ENCODE measurements around the gene BICDL2. TPM values are rescaled to one million over a fixed set of nuclear protein-coding genes. Genes with fewer than 3 reads are reported as not detected.
A peak's percentile ranks its signal among the peaks of the same experiment; 100 is the strongest.

Gene BICDL2
- total and polyA plus RNA-seq, 9 of the 15 experiments (the other 6 are each of a cell fraction or from before 2014, with no cell fraction given), result 0.09 to 0.28 (median 0.09) TPM; not detected in 6

- peak; percentile 46 to 73 (median 59) for DNase-seq (ENCODE audit: extremely low read depth in 1 of 4, low spot score in 3 of 4)
- FAIRE-seq, result no peak
- Histone ChIP-seq H2AFZ (ENCODE audit: low read depth, low read length) (peak overlapping the region; percentile 73), H3K27me3 (ENCODE audit: control insufficient read depth in 2 of 2, insufficient read depth in 2 of 2, low read length in 2 of 2) (no peaks in the 10 kb centered on the region), H3K9me1 (ENCODE audit: control insufficient read depth, insufficient read depth, low read length) (no peaks in the 10 kb centered on the region), H3K9me3 (replicated peaks; ENCODE audit: control insufficient read depth, insufficient read depth, low read depth, low read length) (no peaks in the 10 kb centered on the region), H3K4me3 (peak overlapping the region; percentile 8; the same call in 1 of the 2 replicates), H3K36me3 (ENCODE audit: control insufficient read depth, insufficient read depth, low read length) (peaks cover 3% of the 10 kb centered on the region; the same call in 2 of the 3 replicates), H3K79me2 (ENCODE audit: control insufficient read depth, insufficient read depth, low read length) (peaks cover 22% of the 10 kb centered on the region), H4K20me1 (replicated peaks; ENCODE audit: control insufficient read depth, insufficient read depth, low read length) (no peaks in the 10 kb centered on the region), H3K9ac (ENCODE audit: insufficient read depth in 1 of 2, low read depth in 2 of 2, low read length in 2 of 2) (peak overlapping the region; percentile 78 to 90), H3K4me1 (replicated peaks in 1 of 2; ENCODE audit: control insufficient read depth in 2 of 2, insufficient read depth in 2 of 2, low read length in 2 of 2) (peaks cover 36 to 73% of the 10 kb centered on the region in 2 experiments), H3K27ac (ENCODE audit: extremely low read depth, low read depth, low read length) (peak overlapping the region; percentile 90), H3K4me2 (ENCODE audit: insufficient read depth, low read length) (peak overlapping the region; percentile 90)
- BruUV-seq (replicated peaks), result no TSS peak
- in situ Hi-C loops (cut with MboI), result no loop called here
- POLR2A ChIA-PET, result interaction anchor here (0.6 to 3.2 kb wide), 10 partner anchors 11 to 853 kb away, joined by 3 to 29 read pairs (median 3); partner anchors contain the start of gene TNFRSF12A
- intact Hi-C loops (cut with micrococcal nuclease), result loop anchor here (1.0 kb wide), 1 partner anchor 12 kb away; the partner anchor contains the start of gene TNFRSF12A
- CTCF ChIA-PET (ENCODE audit: low intra/inter-chr PET ratio), result no interaction called here
- peak; percentile 1; the same call in 1 of the 3 replicates for ATAC-seq
- 3% methylated on average over 17 of the region's 17 CpGs for WGBS (ENCODE audit: insufficient coverage, low coverage, missing lambda C conversion rate)
- TF ChIP-seq SIN3A (IDR thresholded peaks at IDR 0.05; ENCODE audit: borderline replicate concordance in 2 of 2, control insufficient read depth in 1 of 2, low read depth in 2 of 2, low read length in 2 of 2) (peak in 1 of 2 experiments; percentile 41; a peak in 1 of 4 replicates), ZNF24 (IDR thresholded peaks at IDR 0.05) (peak; percentile 43; the same call in 1 of the 2 replicates), SMARCA4 (IDR thresholded peaks at IDR 0.05) (peak; percentile 75), ZNF766 (CRISPR knock-in tag; conservative IDR thresholded peaks at IDR 0.05) (peak; percentile 78; the same call in 1 of the 2 replicates), ATF7 (IDR thresholded peaks at IDR 0.05) (peak; percentile 3; the same call in 1 of the 2 replicates), TBP (optimal IDR thresholded peaks at IDR 0.05; ENCODE audit: low read depth, low read length) (peak; percentile 28), MTA1 (IDR thresholded peaks at IDR 0.05; ENCODE audit: borderline replicate concordance) (peak; percentile 65; the same call in 1 of the 2 replicates), ZNF311 (CRISPR knock-in tag; IDR thresholded peaks at IDR 0.05) (0 out of 2 replicates have a peak, but pooled peaks have one; percentile 32), TRIM25 (IDR thresholded peaks at IDR 0.05; ENCODE audit: borderline replicate concordance) (no peak), CREB3L1 (IDR thresholded peaks at IDR 0.05; ENCODE audit: borderline replicate concordance, low read depth) (peak; percentile 29; the same call in 1 of the 2 replicates), NKRF (IDR thresholded peaks at IDR 0.05; ENCODE audit: borderline replicate concordance) (peak; percentile 41; the same call in 1 of the 2 replicates), BACH1 (tag; IDR thresholded peaks at IDR 0.05) (peak; percentile 49; the same call in 1 of the 2 replicates), E2F6 (IDR thresholded peaks at IDR 0.05; ENCODE audit: borderline replicate concordance in 1 of 2, extremely low read depth in 1 of 2, insufficient read depth in 1 of 2, insufficient read length in 1 of 2, low read depth in 1 of 2, low read length in 1 of 2, poor library complexity in 1 of 2, severe bottlenecking in 1 of 2) (peak in 1 of 2 experiments; percentile 29)
Measured at GRCh38 chr16:3007957-3008689, 28.6 kb downstream of the BICDL2 start.

Data from K562 (cell line).